Measurements from ENCODE around the gene SCAANT1.

The SCAANT1 gene

GRCh38 chr3:63867225-63867624 lies 45.0 kb downstream of the SCAANT1 start:
- ATAC-seq, result no peak
- TF ChIP-seq ZNF70 (CRISPR knock-in tag; IDR thresholded peaks at IDR 0.05) (no peak), ZFP3 (CRISPR knock-in tag; IDR thresholded peaks at IDR 0.05) (no peak)

GRCh38 chr3:63864965-63865327 lies 47.2 kb downstream of the SCAANT1 start:
- TF ChIP-seq POU6F1 (CRISPR knock-in tag; IDR thresholded peaks at IDR 0.05; ENCODE audit: borderline replicate concordance, low read depth) (no peak), TOX (CRISPR knock-in tag; IDR thresholded peaks at IDR 0.05; ENCODE audit: borderline replicate concordance) (no peak), PATZ1 (CRISPR knock-in tag; IDR thresholded peaks at IDR 0.05; ENCODE audit: borderline replicate concordance) (no peak), ZNF8 (CRISPR knock-in tag; IDR thresholded peaks at IDR 0.05) (no peak), ZFP30 (CRISPR knock-in tag; IDR thresholded peaks at IDR 0.05) (no peak), ZNF70 (CRISPR knock-in tag; IDR thresholded peaks at IDR 0.05) (no peak), PPARA (CRISPR knock-in tag; IDR thresholded peaks at IDR 0.05; ENCODE audit: borderline replicate concordance) (no peak)
- no peak for ATAC-seq

GRCh38 chr3:63864008-63864964 lies 47.9 kb downstream of the SCAANT1 start:
- ATAC-seq, result peak; percentile 37
- TF ChIP-seq ZFP30 (CRISPR knock-in tag; IDR thresholded peaks at IDR 0.05) (no peak), ESRRG (CRISPR knock-in tag; IDR thresholded peaks at IDR 0.05) (no peak), GLIS3 (CRISPR knock-in tag; IDR thresholded peaks at IDR 0.05) (no peak), SNAI2 (CRISPR knock-in tag; IDR thresholded peaks at IDR 0.05) (no peak), ARNTL (CRISPR knock-in tag; IDR thresholded peaks at IDR 0.05; ENCODE audit: borderline replicate concordance, low read depth) (no peak)

- no peak for TF ChIP-seq CSRNP3 (CRISPR knock-in tag; IDR thresholded peaks at IDR 0.05)
- TF ChIP-seq ZFP30 (CRISPR knock-in tag; IDR thresholded peaks at IDR 0.05), result no peak
- no peak for TF ChIP-seq ZFP3 (CRISPR knock-in tag; IDR thresholded peaks at IDR 0.05)
- no peak for TF ChIP-seq GLIS3 (CRISPR knock-in tag; IDR thresholded peaks at IDR 0.05)
- TF ChIP-seq POU6F1 (CRISPR knock-in tag; IDR thresholded peaks at IDR 0.05; ENCODE audit: borderline replicate concordance, low read depth), result no peak
- no peak for TF ChIP-seq SNAI2 (CRISPR knock-in tag; IDR thresholded peaks at IDR 0.05)
- TF ChIP-seq CSDC2 (CRISPR knock-in tag; IDR thresholded peaks at IDR 0.05), result no peak
- no peak for TF ChIP-seq CREB5 (CRISPR knock-in tag; IDR thresholded peaks at IDR 0.05; ENCODE audit: low read depth)
- peak; percentile 86 for ATAC-seq
These were observed 48.8 kb downstream of the SCAANT1 start, which contains the start of the genes ATXN7 and THOC7 for GRCh38 chr3:63863150-63864007. Gene ATXN7, plus strand, starts transcription at chr3:63863867. Its CDS starts 48,732 bp downstream, at chr3:63912599. Gene THOC7, minus strand, starts transcription at chr3:63863805. Its CDS starts 15 bp downstream, at chr3:63863790.
